ENCODE data around the gene CNTF. TPM values are rescaled to one million over a fixed set of nuclear protein-coding genes. Genes with fewer than 3 reads are reported as not detected.
A peak's percentile ranks its signal among the peaks of the same experiment; 100 is the strongest.

Gene CNTF
- polyA plus RNA-seq, 6 donors from 2014 or later = 0.15 to 0.35 (median 0.28) TPM; not detected in 3

- ATAC-seq (ENCODE audit: low read depth in 2 of 2) = no peak
- H3K36me3 Mint-ChIP-seq = no peaks in the 10 kb centered on the region
- no peak for DNase-seq
- no peak overlapping the region for H3K27ac Mint-ChIP-seq
- H3K9me3 Mint-ChIP-seq = no peaks in the 10 kb centered on the region
- peaks cover 4 to 8% (median 4%) of the 10 kb centered on the region in 3 donors for H3K27me3 Mint-ChIP-seq
- H3K4me3 Mint-ChIP-seq = no peak overlapping the region
- H3K4me1 Mint-ChIP-seq = peaks cover 3 to 9% (median 7%) of the 10 kb centered on the region in 3 donors
These were observed 33.9 kb downstream of the CNTF start for GRCh38 chr11:58656348-58656747.

GRCh38 chr11:58658623-58659022 is 36.2 kb downstream of the CNTF start:
- Mint-ChIP-seq H3K27me3 (peaks cover 21 to 26% (median 22%) of the 10 kb centered on the region in 3 donors), H3K36me3 (no peaks in the 10 kb centered on the region), H3K27ac (no peak overlapping the region), H3K4me3 (no peak overlapping the region), H3K4me1 (peaks cover 3 to 9% (median 7%) of the 10 kb centered on the region in 3 donors), H3K9me3 (no peaks in the 10 kb centered on the region)
- DNase-seq (no peak), ATAC-seq (ENCODE audit: low read depth in 2 of 2) (no peak)

- Mint-ChIP-seq H3K27ac (no peak overlapping the region), H3K27me3 (peaks cover 29 to 31% (median 30%) of the 10 kb centered on the region in 3 donors), H3K9me3 (no peaks in the 10 kb centered on the region), H3K4me3 (no peak overlapping the region), H3K4me1 (peaks cover 0 to 3% (median 0%) of the 10 kb centered on the region in 3 donors), H3K36me3 (no peaks in the 10 kb centered on the region)
- no peak for DNase-seq
- ATAC-seq (ENCODE audit: low read depth in 2 of 2) = no peak
These were observed 36.9 kb downstream of the CNTF start for GRCh38 chr11:58659404-58659803.

- Mint-ChIP-seq H3K27ac (no peak overlapping the region), H3K4me1 (no peaks in the 10 kb centered on the region), H3K36me3 (no peaks in the 10 kb centered on the region), H3K9me3 (no peaks in the 10 kb centered on the region), H3K4me3 (no peak overlapping the region), H3K27me3 (peaks cover 30 to 31% (median 30%) of the 10 kb centered on the region in 3 donors)
- ATAC-seq (ENCODE audit: low read depth in 2 of 2) (no peak), DNase-seq (no peak)
These were observed 37.6 kb downstream of the CNTF start for GRCh38 chr11:58659910-58660570.

- Mint-ChIP-seq H3K36me3 (no peaks in the 10 kb centered on the region), H3K9me3 (no peaks in the 10 kb centered on the region), H3K4me3 (no peak overlapping the region), H3K27ac (peak overlapping the region in 1 of 6 donors; percentile 11), H3K4me1 (no peaks in the 10 kb centered on the region), H3K27me3 (no peaks in the 10 kb centered on the region)
- ATAC-seq (ENCODE audit: low read depth in 2 of 2) (no peak), DNase-seq (no peak)
These were observed 49.6 kb downstream of the CNTF start for GRCh38 chr11:58671983-58672633.

GRCh38 chr11:58674609-58675008 is 52.1 kb downstream of the CNTF start:
- DNase-seq (no peak), ATAC-seq (ENCODE audit: low read depth in 2 of 2) (no peak)
- no peak overlapping the region for H3K27ac Mint-ChIP-seq
- no peak overlapping the region for H3K4me3 Mint-ChIP-seq
- H3K4me1 Mint-ChIP-seq = no peaks in the 10 kb centered on the region
- H3K9me3 Mint-ChIP-seq = no peaks in the 10 kb centered on the region
- peaks cover 0 to 6% (median 0%) of the 10 kb centered on the region in 3 donors for H3K27me3 Mint-ChIP-seq
- H3K36me3 Mint-ChIP-seq = no peaks in the 10 kb centered on the region

Other genes starting within 250 kb of the CNTF start
- gene OR5B3, start 215.8 kb upstream of the CNTF start, polyA plus RNA-seq (ENCODE audit: low read depth in 6 of 6) = not detected
- not detected for gene OR5B2, start 194.5 kb upstream of the CNTF start, polyA plus RNA-seq (ENCODE audit: low read depth in 6 of 6)
- gene OR5B12, start 180.4 kb upstream of the CNTF start, polyA plus RNA-seq (ENCODE audit: low read depth in 6 of 6) = not detected
- not detected for gene OR5B21, start 114.6 kb upstream of the CNTF start, polyA plus RNA-seq (ENCODE audit: low read depth in 6 of 6)
- 100 to 1,000 TPM in 2 of 6 donors, 10 to 100 TPM in 4; 63.3 to 120 (median 85.8) TPM for gene LPXN, start 46.8 kb upstream of the CNTF start, polyA plus RNA-seq (ENCODE audit: low read depth in 6 of 6)
- gene ZFP91, start 43.6 kb upstream of the CNTF start, polyA plus RNA-seq (ENCODE audit: low read depth in 6 of 6) = 10 to 100 TPM in 1 of 6 donors, 1 to 10 TPM in 5; 5.4 to 12.4 (median 8.1) TPM
- gene GLYAT, start 109.3 kb downstream of the CNTF start, polyA plus RNA-seq (ENCODE audit: low read depth in 6 of 6) = not detected
- gene GLYATL2, start 222.0 kb downstream of the CNTF start, polyA plus RNA-seq (ENCODE audit: low read depth in 6 of 6) = under 1 TPM in 1 of 6 donors, not detected in 5; 0.18 TPM